Gastroesophageal sphincter (tissue), 4 donors: ENCODE results near the gene FBXO36. TPM values are rescaled to one million over a fixed set of nuclear protein-coding genes. Genes with fewer than 3 reads are reported as not detected.

Source experiments
- ATAC-seq: fragments of 150-250 bp; one replicate; pipeline ENCODE4 v1.9.1; 2016; ENCODE audit warnings: mild to moderate bottlenecking, moderate library complexity
- H3K27ac ChIP-seq, 4 donors: fragments of 200-600 bp; sonication (generic) in 3 of 4; 1 replicate in 3 of 4; 2 replicates in 1 of 4; pipeline ENCODE4 v1.5.1; 2016 to 2019
- H3K27me3 ChIP-seq: fragments of 200-600 bp; sonication (generic); one replicate; pipeline ENCODE4 v1.5.1; 2019
- H3K36me3 ChIP-seq, 2 donors: fragments of 200-600 bp; sonication (generic); one replicate each; pipeline ENCODE4 v1.5.1; 2019; ENCODE audit warnings: control low read depth in 1 of 2
- H3K4me1 ChIP-seq, 3 donors: fragments of 200-600 bp; sonication (generic); 1 replicate in 2 of 3; 2 replicates in 1 of 3; pipeline ENCODE4 v1.5.1; 2016 to 2019; ENCODE audit warnings: control low read depth in 2 of 3
- H3K4me3 ChIP-seq, 2 donors: fragments of 200-600 bp; sonication (generic); one replicate each; pipeline ENCODE4 v1.5.1; 2019; ENCODE audit warnings: mild to moderate bottlenecking in 1 of 2, moderate library complexity in 1 of 2
- H3K9me3 ChIP-seq, 3 donors: fragments of 200-600 bp; sonication (generic); one replicate each; pipeline ENCODE4 v1.5.1; 2017 to 2019; ENCODE audit warnings: control low read depth in 2 of 3
- CTCF ChIP-seq, 4 experiments: fragments of 200-600 bp in 2 of 4; fragments of 450-650 bp in 2 of 4; sonication (generic) in 1 of 4; IDR thresholded peaks; one replicate each; pipeline ENCODE4 v1.5.1; 2017 to 2019; ENCODE audit warnings: antibody characterized with exemption in 4 of 4, mild to moderate bottlenecking in 2 of 4, moderate library complexity in 2 of 4
- EP300 ChIP-seq: sonication (generic); formaldehyde crosslinking; IDR thresholded peaks from one replicate; pipeline ENCODE4 v1.6.1; 2017; ENCODE audit warnings: antibody characterized with exemption, mild to moderate bottlenecking
- POLR2A ChIP-seq, 2 donors: fragments of 450-650 bp; IDR thresholded peaks; one replicate each; pipeline ENCODE4 v1.6.1; 2017; ENCODE audit warnings: antibody characterized with exemption in 2 of 2, mild to moderate bottlenecking in 2 of 2, moderate library complexity in 1 of 2
- POLR2AphosphoS5 ChIP-seq: sonication (generic); formaldehyde crosslinking; IDR thresholded peaks from one replicate; pipeline ENCODE4 v1.6.1; 2017; ENCODE audit warnings: antibody characterized with exemption
- WGBS, 2 donors: methylation state at CpG; one replicate each; pipeline ENCODE4 v1.1.5; 2018; ENCODE audit warnings: low coverage in 1 of 2; 5-methylcytosine and 5-hydroxymethylcytosine counted together
- total RNA-seq, 4 donors: library from RNA; depleted of rRNA; stranded (reverse); fragments of >200 nt; gene quantifications; one replicate each; pipeline ENCODE4 v1.1.0, GENCODE V29; 2016

FBXO36 gene
- total RNA-seq, 4 donors from 2014 or later: 2.2 to 3.6 (median 3.4) TPM

GRCh38 chr2:229927817-229928321 is 5.6 kb downstream of the FBXO36 start:
- Histone ChIP-seq H3K9me3 (no peaks in the 10 kb centered on the region), H3K4me3 (no peak overlapping the region), H3K27me3 (no peaks in the 10 kb centered on the region), H3K36me3 (peaks cover 0 to 2% of the 10 kb centered on the region in 2 donors), H3K4me1 (peaks cover 0 to 19% (median 3%) of the 10 kb centered on the region in 3 donors), H3K27ac (no peak overlapping the region)
- WGBS, 2 donors: 94 to 95% methylated on average over 2 of the region's 2 CpGs
- no peak for TF ChIP-seq POLR2AphosphoS5
- no peak for ATAC-seq

- no peak overlapping the region for H3K4me3 ChIP-seq
- H3K4me1 ChIP-seq: no peaks in the 10 kb centered on the region
- H3K27me3 ChIP-seq: no peaks in the 10 kb centered on the region
- no peaks in the 10 kb centered on the region for H3K9me3 ChIP-seq
- no peak overlapping the region for H3K27ac ChIP-seq
- H3K36me3 ChIP-seq: peaks cover 0 to 17% of the 10 kb centered on the region in 2 donors
- WGBS, 2 donors: 90 to 91% methylated on average over 2 to 5 of the region's 7 CpGs
- TF ChIP-seq CTCF (IDR thresholded peaks at IDR 0.05) (no peak), POLR2A (IDR thresholded peaks at IDR 0.05) (no peak), POLR2AphosphoS5 (no peak), EP300 (no peak)
- ATAC-seq: no peak
These were observed 8.4 kb downstream of the FBXO36 start for GRCh38 chr2:229930656-229931055.

DNA sequence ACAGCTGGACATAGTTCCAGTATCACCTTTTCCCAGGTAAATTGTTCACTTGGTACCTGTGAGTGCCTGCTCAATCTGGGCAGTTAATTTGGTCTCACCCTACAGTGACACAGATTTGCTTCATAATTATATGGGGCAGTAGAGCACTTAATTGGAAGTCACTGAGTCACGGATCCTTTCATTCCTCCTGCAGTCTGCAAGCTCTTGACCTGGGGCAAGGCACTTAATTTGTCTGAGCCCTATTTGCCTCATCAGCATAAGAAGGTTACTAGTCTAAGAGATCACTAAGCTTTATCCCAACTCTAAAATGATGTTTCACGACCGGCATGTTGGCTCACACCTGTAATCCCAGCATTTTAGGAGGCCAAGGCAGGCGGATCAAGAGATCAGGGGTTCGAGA is 8.9 kb downstream of the FBXO36 start:
- ATAC-seq: no peak
- WGBS, 2 donors: 71% methylated on average over 1 of the region's 5 CpGs
- TF ChIP-seq CTCF (IDR thresholded peaks at IDR 0.05) (no peak), POLR2AphosphoS5 (no peak), POLR2A (IDR thresholded peaks at IDR 0.05) (no peak), EP300 (no peak)

GRCh38 chr2:229937537-229937936 is 15.2 kb downstream of the FBXO36 start:
- H3K27me3 ChIP-seq: no peaks in the 10 kb centered on the region
- WGBS, 2 donors: 88 to 96% methylated on average over 3 to 4 of the region's 4 CpGs

More for the DNA sequence above, 8.9 kb downstream of the FBXO36 start:
- Histone ChIP-seq H3K27ac (no peak overlapping the region), H3K27me3 (no peaks in the 10 kb centered on the region), H3K36me3 (peaks cover 0 to 17% of the 10 kb centered on the region in 2 donors), H3K9me3 (no peaks in the 10 kb centered on the region), H3K4me3 (no peak overlapping the region), H3K4me1 (no peaks in the 10 kb centered on the region)

DNA sequence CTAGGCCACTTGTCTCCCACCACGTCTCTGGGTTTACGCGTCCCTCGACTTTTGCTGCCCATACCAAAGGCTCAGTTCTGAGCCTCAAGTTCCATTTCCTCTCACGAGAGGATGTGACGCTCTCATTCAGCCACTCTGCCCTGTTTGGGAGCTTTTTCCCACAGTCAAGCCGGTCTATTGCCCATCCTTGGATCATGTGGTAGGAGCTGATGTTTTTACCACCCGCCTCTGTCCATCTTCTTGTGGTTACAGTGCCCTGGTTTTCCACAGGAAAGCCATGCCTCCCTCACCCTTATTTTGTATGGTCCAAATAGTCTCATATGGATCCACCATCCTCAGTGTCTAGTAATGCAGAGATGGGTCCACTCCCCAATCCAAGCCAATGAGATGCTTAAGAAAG is 20.4 kb downstream of the FBXO36 start:
- ATAC-seq: no peak
- no peak overlapping the region for H3K27ac ChIP-seq
- WGBS, 2 donors: 93 to 100% methylated on average over 2 to 8 of the region's 8 CpGs
- no peak overlapping the region for H3K4me3 ChIP-seq
- H3K27me3 ChIP-seq: no peaks in the 10 kb centered on the region
- H3K9me3 ChIP-seq: no peaks in the 10 kb centered on the region
- peaks cover 0 to 12% (median 0%) of the 10 kb centered on the region in 3 donors for H3K4me1 ChIP-seq
- no peaks in the 10 kb centered on the region for H3K36me3 ChIP-seq
- TF ChIP-seq POLR2AphosphoS5 (no peak), POLR2A (IDR thresholded peaks at IDR 0.05) (no peak), EP300 (no peak), CTCF (IDR thresholded peaks at IDR 0.05) (no peak)

More at GRCh38 chr2:229937537-229937936, 15.2 kb downstream of the FBXO36 start:
- Histone ChIP-seq H3K4me1 (no peaks in the 10 kb centered on the region), H3K27ac (no peak overlapping the region), H3K4me3 (no peak overlapping the region), H3K36me3 (peaks cover 0 to 17% of the 10 kb centered on the region in 2 donors), H3K9me3 (no peaks in the 10 kb centered on the region)
- ATAC-seq: no peak
- no peak for TF ChIP-seq EP300
- no peak for TF ChIP-seq CTCF (IDR thresholded peaks at IDR 0.05)
- TF ChIP-seq POLR2AphosphoS5: no peak
- TF ChIP-seq POLR2A (IDR thresholded peaks at IDR 0.05): no peak
